ENCODE data around the gene CYP2W1. TPM values are rescaled to one million over a fixed set of nuclear protein-coding genes. Genes with fewer than 3 reads are reported as not detected.

Gene CYP2W1
- total and polyA plus RNA-seq, 11 donors = not detected

DNA sequence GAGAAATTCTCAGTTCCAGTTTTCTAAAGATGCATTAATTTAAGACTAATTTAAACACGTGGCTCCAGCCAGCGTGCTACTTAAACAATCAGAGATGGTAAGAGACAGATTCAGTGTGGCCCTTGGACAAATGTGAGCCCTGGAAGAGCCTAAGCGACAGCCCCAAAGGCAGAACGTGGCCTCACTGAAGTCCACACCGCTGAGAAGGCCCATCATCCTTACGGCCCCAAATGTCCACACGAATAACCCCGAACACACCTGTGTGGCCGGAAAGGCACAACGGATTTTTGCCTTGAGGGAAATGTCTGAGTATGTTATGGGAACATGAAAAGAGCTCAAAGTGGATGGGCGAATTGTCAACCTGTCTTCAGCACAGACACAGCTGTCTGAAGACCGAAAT lies 10.9 kb upstream of the CYP2W1 start:
- Histone ChIP-seq H3K36me3 (peaks cover 0 to 65% (median 58%) of the 10 kb centered on the region in 9 donors), H3K4me1 (peaks cover 3 to 45% (median 30%) of the 10 kb centered on the region in 12 donors), H3K27me3 (no peaks in the 10 kb centered on the region), H3K9me3 (no peaks in the 10 kb centered on the region), H3K4me3 (no peak overlapping the region), H3K27ac (no peak overlapping the region)
- DNase-seq = no peak
- intact Hi-C loops (cut with DNase I) = no loop called here
- ATAC-seq = no peak
- TF ChIP-seq POLR2A (IDR thresholded peaks at IDR 0.05) = no peak
- 89 to 94% (median 91%) methylated on average over 12 of the region's 12 CpGs for WGBS, 4 donors

DNA sequence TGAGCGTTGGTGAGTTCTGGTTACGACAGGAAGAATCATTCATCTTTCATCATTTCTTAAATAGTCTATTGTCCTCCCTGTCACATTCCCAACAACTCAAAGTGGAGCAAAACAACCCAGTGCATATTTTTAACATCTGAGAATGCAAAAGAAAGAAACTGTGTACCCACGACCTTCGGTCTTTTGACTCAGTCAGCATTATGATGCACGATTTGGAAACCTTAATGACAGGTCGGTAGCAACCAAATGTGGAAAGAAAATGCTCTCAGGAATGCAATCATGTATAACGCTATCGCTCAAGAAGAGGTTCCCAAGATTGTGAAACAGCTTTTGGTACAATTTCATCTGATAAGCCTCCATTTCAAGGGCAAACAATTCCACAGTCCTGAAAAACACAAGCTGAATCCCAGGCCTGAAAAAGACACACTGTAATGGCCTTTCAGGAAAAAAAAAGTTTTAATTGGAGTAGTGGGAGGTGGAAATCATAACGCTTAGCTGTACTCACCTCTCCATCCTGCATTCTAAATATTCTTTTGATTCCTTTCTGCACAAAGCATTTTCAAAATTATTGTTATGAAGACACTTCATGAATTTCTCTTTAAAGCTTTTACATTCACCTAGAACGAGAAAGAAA lies 10.2 kb upstream of the CYP2W1 start:
- Histone ChIP-seq H3K4me1 (peaks cover 3 to 43% (median 30%) of the 10 kb centered on the region in 12 donors), H3K27ac (no peak overlapping the region), H3K27me3 (no peaks in the 10 kb centered on the region), H3K4me3 (no peak overlapping the region), H3K9me3 (no peaks in the 10 kb centered on the region), H3K36me3 (peaks cover 0 to 58% (median 51%) of the 10 kb centered on the region in 9 donors)
- DNase-seq = no peak
- no peak for TF ChIP-seq POLR2A (IDR thresholded peaks at IDR 0.05)
- TF ChIP-seq, protein P1, sequence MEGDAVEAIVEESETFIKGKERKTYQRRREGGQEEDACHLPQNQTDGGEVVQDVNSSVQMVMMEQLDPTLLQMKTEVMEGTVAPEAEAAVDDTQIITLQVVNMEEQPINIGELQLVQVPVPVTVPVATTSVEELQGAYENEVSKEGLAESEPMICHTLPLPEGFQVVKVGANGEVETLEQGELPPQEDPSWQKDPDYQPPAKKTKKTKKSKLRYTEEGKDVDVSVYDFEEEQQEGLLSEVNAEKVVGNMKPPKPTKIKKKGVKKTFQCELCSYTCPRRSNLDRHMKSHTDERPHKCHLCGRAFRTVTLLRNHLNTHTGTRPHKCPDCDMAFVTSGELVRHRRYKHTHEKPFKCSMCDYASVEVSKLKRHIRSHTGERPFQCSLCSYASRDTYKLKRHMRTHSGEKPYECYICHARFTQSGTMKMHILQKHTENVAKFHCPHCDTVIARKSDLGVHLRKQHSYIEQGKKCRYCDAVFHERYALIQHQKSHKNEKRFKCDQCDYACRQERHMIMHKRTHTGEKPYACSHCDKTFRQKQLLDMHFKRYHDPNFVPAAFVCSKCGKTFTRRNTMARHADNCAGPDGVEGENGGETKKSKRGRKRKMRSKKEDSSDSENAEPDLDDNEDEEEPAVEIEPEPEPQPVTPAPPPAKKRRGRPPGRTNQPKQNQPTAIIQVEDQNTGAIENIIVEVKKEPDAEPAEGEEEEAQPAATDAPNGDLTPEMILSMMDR (IDR thresholded peaks at IDR 0.05) = no peak
- no peak for ATAC-seq
- intact Hi-C loops (cut with DNase I) = no loop called here
- 69 to 78% (median 71%) methylated on average over 10 of the region's 10 CpGs for WGBS, 4 donors

DNA sequence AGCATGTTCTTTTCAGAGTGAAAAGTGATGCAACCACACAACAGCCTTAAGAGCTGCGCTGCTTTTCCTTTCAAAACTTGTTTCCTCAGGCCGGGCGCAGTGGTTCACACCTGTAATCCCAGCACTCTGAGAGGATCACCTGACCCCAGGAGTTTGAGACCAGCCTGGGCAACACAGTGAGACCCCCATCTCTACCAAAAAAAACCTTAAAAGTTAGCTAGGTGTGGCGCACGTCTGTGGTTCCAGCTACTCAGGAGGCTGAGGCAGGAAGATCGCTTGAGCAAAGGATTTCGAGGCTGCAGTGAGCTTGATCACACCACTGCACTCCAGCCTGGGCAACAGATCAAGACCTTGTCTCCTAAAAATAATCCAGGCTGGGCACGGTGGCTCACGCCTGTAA lies 9.7 kb upstream of the CYP2W1 start:
- H3K4me1 ChIP-seq = peaks cover 3 to 38% (median 29%) of the 10 kb centered on the region in 12 donors
- no peak for ATAC-seq
- no peak for DNase-seq
- no peak for TF ChIP-seq POLR2A (IDR thresholded peaks at IDR 0.05)
- H3K36me3 ChIP-seq = peaks cover 0 to 53% (median 46%) of the 10 kb centered on the region in 9 donors
- H3K4me3 ChIP-seq = peak overlapping the region in 1 of 12 donors; percentile 100
- 81 to 88% (median 86%) methylated on average over 9 of the region's 9 CpGs for WGBS, 4 donors
- H3K27ac ChIP-seq = no peak overlapping the region
- intact Hi-C loops (cut with DNase I) = no loop called here
- H3K27me3 ChIP-seq = no peaks in the 10 kb centered on the region
- no peaks in the 10 kb centered on the region for H3K9me3 ChIP-seq

- ATAC-seq (no peak), DNase-seq (no peak)
- TF ChIP-seq, protein P1 (IDR thresholded peaks at IDR 0.05) = no peak
- no peak for TF ChIP-seq POLR2A (IDR thresholded peaks at IDR 0.05)
- intact Hi-C loops (cut with DNase I) = no loop called here
- Histone ChIP-seq H3K4me1 (peaks cover 3 to 36% (median 27%) of the 10 kb centered on the region in 12 donors), H3K27ac (peak overlapping the region in 5 of 12 donors; percentile 95 to 98 (median 97)), H3K36me3 (peaks cover 0 to 44% (median 38%) of the 10 kb centered on the region in 9 donors), H3K4me3 (peak overlapping the region; percentile 71 to 100 (median 98)), H3K27me3 (no peaks in the 10 kb centered on the region), H3K9me3 (no peaks in the 10 kb centered on the region)
- 30 to 42% (median 38%) methylated on average over 7 of the region's 7 CpGs for WGBS, 4 donors
Measured at GRCh38 chr7:974172-974571, 8.8 kb upstream of the CYP2W1 start.

- intact Hi-C loops (cut with DNase I) = no loop called here
- Histone ChIP-seq H3K4me1 (peaks cover 3 to 36% (median 25%) of the 10 kb centered on the region in 12 donors), H3K27ac (peak within 1 kb of the TSS; percentile 85 to 99 (median 96)), H3K9me3 (no peaks in the 10 kb centered on the region), H3K4me3 (peak within 1 kb of the TSS; percentile 71 to 100 (median 98)), H3K27me3 (no peaks in the 10 kb centered on the region), H3K36me3 (peaks cover 0 to 36% (median 30%) of the 10 kb centered on the region in 9 donors)
- 0 to 1% (median 0%) methylated on average over 19 to 78 of the region's 78 CpGs for WGBS, 4 donors
- DNase-seq = peak; percentile 89 to 95 (median 91)
- TF ChIP-seq, protein P1 (IDR thresholded peaks at IDR 0.05) = no peak
- peak in 1 of 2 donors; percentile 67 for TF ChIP-seq POLR2A (IDR thresholded peaks at IDR 0.05)
- peak; percentile 91 to 98 (median 95) for ATAC-seq
Measured at GRCh38 chr7:974820-975681, 7.9 kb upstream of the CYP2W1 start, which contains the start of gene COX19. COX19 (minus strand) TSS chr7:975549; CDS start chr7:975509, 40 bp downstream.
